HAP-1 (cell line): ENCODE results near the gene STK11.
A peak's percentile ranks its signal among the peaks of the same experiment; 100 is the strongest.

Experiments used
- DNase-seq, 2 experiments: peaks; one replicate each; pipeline ENCODE4 v3.0.0-alpha.2; 2016 to 2020; ENCODE audit warnings: low spot score in 2 of 2
- H3K27me3 ChIP-seq: fragments of 250-450 bp; sonication (Bioruptor Pico); 2 replicates; pipeline ENCODE4 v1.5.1; 2020; ENCODE audit warnings: low read depth, mild to moderate bottlenecking, moderate library complexity
- H3K36me3 ChIP-seq: fragments of 250-450 bp; sonication (Bioruptor Pico); replicated peaks from 2 replicates; pipeline ENCODE4 v1.5.1; 2020; ENCODE audit warnings: mild to moderate bottlenecking
- H3K4me1 ChIP-seq: fragments of 250-450 bp; sonication (Bioruptor Pico); 2 replicates; pipeline ENCODE4 v1.5.1; 2020; ENCODE audit warnings: mild to moderate bottlenecking
- H3K4me3 ChIP-seq: fragments of 250-450 bp; sonication (Bioruptor Pico); 2 replicates; pipeline ENCODE4 v1.5.1; 2020; ENCODE audit warnings: mild to moderate bottlenecking, moderate library complexity
- H3K9me3 ChIP-seq: fragments of 250-450 bp; sonication (Bioruptor Pico); 2 replicates; pipeline ENCODE4 v1.5.1; 2020; ENCODE audit warnings: mild to moderate bottlenecking, moderate library complexity
- in situ Hi-C: fragments of 300-500 bp; cut with MboI; formaldehyde crosslinking; loops from 3 replicates; pipeline ENCODE4 v1.14.3; 2020; ENCODE audit warnings: low sequenced_read_pairs, inconsistent platforms, mixed read lengths

The STK11 gene

GRCh38 chr19:1248786-1249297 lies 43.3 kb downstream of the STK11 start:
- no peaks in the 10 kb centered on the region for H3K27me3 ChIP-seq
- H3K4me1 ChIP-seq: peaks cover 14% of the 10 kb centered on the region
- peaks cover 30% of the 10 kb centered on the region for H3K36me3 ChIP-seq
- peak overlapping the region; percentile 55 for H3K4me3 ChIP-seq
- no peaks in the 10 kb centered on the region for H3K9me3 ChIP-seq
- in situ Hi-C loops: loop anchor here (10.0 kb wide), 1 partner anchor 324 kb away; the partner anchor contains the start of gene ARID3A
- peak; percentile 80 to 90 for DNase-seq

DNA sequence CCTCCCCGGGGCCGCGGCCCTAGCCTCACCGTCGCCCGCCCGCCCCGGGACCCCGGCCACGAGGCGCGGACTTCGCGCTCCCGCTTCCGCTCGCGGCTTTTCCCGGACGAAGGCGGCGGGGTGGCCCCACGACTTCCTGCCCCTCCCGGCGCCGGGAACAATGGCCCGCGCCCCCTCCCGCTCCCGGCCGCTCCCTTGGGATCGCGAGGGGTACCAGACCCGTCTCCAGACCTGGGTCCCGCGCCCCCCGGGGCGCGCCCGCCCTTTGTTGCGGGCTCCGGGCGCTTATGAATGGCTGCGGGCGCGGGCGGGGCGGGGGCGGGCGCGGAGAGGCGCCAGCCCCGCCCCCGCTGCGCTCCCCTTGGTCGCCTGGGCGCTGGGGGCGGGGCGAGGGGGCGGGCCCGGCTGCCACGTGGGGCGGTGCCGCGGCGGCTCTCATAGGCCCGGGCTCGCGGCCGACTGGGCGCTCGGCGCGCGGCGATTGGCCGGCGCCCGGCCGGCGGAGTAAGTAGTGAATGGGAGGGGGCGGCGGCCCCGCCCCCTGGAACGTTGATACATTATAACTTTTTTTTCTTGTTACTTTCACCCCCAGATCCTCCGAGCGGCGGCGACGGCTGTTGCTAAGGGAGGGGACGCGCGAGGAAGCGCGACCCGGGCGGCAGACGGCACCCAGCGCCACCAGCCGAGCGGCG lies 43.9 kb downstream of the STK11 start:
- peaks cover 8% of the 10 kb centered on the region for H3K4me1 ChIP-seq
- no peaks in the 10 kb centered on the region for H3K9me3 ChIP-seq
- H3K27me3 ChIP-seq: no peaks in the 10 kb centered on the region
- DNase-seq: peak; percentile 92 to 93
- H3K36me3 ChIP-seq: peaks cover 30% of the 10 kb centered on the region
- H3K4me3 ChIP-seq: peak overlapping the region; percentile 83
- in situ Hi-C loops: loop anchor here (10.0 kb wide), 1 partner anchor 325 kb away; the partner anchor contains the start of gene ARID3A

DNA sequence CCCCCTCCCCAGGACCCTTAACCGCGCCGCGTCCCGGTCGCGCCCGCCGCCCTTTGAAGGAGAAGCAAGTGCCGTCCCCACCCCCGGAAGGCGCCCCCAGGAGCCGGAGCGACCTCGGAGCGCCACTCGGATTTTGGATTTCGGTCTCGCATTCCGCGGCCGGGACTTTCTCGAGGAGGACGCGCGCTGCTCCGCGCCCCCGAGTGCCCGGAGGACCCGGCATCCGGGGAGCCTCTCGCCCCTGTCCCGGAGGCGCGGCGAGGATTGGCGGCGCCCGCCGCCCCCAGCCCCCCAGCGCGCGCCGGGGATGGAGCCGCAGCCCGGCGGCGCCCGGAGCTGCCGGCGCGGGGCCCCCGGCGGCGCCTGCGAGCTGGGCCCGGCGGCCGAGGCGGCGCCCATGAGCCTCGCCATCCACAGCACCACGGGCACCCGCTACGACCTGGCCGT lies 44.4 kb downstream of the STK11 start:
- in situ Hi-C loops: loop anchor here (10.0 kb wide), 1 partner anchor 325 kb away; the partner anchor contains the start of gene ARID3A
- DNase-seq: no peak
- peak overlapping the region; percentile 83 for H3K4me3 ChIP-seq

DNA sequence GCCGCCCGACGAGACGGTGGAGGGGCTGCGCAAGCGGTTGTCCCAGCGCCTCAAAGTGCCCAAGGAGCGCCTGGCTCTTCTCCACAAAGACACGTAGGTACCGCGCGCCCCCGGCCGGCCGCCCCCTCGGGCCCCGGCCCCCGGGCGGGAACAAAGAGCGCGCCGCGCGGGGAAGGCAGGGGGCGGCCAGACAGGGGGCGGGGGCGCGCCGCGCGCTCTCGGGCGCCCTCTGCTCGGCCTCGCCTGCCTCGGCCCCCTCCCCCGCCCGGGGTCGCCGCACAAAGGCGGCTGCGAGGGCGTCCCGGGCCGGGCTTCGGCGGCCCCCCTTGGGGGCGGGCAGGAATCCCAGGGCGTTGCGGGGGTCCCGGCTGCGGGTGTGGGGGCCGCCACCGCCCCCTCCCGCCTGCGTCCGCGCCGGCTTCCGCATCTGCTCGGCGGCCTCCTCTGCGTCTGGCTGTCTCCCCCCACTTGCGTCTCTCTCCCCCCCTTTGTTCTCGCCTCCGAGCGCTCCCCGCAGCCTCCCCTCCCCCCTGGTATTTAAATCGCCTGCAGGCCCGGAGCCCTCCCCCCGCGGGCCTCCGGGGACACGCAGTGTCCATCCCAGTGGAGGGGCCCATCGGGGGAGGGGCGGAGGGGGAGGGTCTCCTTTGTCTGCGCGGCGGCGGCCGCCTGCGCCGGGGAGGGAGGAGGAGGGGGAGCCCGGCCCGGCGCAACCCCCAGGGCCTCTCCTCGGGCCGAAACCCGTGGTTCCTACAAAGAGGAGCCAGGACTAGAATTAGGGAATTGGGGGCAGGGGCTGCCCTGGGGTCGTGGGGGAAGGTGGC lies 45.1 kb downstream of the STK11 start:
- 0 out of 2 replicates have a peak, but pooled peaks cover 4% of the 10 kb centered on the region for H3K4me1 ChIP-seq
- H3K36me3 ChIP-seq: peaks cover 35% of the 10 kb centered on the region
- no peaks in the 10 kb centered on the region for H3K27me3 ChIP-seq
- H3K9me3 ChIP-seq: no peaks in the 10 kb centered on the region
- in situ Hi-C loops: no loop called here
- peak; percentile 76 to 89 for DNase-seq
- H3K4me3 ChIP-seq: peak overlapping the region; percentile 83

More for the DNA sequence above, 44.4 kb downstream of the STK11 start:
- H3K36me3 ChIP-seq: peaks cover 30% of the 10 kb centered on the region
- H3K4me1 ChIP-seq: peaks cover 4% of the 10 kb centered on the region; the same call in 1 of the 2 replicates
- H3K9me3 ChIP-seq: no peaks in the 10 kb centered on the region
- H3K27me3 ChIP-seq: no peaks in the 10 kb centered on the region

DNA sequence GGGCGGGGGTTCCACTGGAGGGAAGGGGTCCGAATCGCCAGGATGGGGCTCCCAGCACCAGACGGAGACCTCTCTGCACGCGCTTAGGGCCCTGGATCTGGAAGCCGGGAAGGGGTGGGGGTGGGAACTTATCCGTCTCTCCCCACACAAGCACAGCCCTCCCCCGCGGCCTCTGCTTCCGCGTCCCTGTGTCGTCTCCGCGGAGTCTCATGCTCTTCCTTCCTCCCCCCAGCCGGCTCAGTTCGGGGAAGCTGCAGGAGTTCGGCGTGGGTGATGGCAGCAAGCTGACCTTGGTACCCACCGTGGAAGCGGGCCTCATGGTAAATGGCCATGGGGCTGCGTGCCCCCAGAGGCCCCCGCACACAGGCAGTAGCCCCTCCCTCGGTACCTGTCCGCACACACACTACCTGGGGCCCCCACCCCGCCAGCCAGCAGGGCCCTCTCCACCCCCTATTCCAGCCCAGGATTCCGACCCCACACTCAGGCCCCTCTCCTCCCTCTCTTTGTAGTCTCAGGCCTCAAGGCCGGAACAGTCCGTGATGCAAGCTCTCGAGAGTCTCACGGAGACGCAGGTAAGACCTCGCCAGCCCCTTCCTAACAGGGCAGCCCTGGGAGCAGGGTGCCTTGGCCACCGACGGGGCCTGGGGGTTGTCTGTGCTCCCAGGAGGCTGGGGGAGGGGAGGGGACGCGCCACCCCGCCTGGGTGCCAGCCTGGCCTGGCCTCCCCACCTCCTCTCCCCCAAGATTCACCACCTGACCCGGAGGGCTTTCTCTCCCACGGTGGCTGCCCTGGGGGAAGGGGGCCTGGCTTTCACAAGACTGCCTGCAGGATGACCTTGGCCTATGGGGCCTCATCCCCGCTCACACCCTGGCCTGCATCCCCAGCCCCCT lies 46.0 kb downstream of the STK11 start:
- H3K27me3 ChIP-seq: no peaks in the 10 kb centered on the region
- in situ Hi-C loops: no loop called here

DNA sequence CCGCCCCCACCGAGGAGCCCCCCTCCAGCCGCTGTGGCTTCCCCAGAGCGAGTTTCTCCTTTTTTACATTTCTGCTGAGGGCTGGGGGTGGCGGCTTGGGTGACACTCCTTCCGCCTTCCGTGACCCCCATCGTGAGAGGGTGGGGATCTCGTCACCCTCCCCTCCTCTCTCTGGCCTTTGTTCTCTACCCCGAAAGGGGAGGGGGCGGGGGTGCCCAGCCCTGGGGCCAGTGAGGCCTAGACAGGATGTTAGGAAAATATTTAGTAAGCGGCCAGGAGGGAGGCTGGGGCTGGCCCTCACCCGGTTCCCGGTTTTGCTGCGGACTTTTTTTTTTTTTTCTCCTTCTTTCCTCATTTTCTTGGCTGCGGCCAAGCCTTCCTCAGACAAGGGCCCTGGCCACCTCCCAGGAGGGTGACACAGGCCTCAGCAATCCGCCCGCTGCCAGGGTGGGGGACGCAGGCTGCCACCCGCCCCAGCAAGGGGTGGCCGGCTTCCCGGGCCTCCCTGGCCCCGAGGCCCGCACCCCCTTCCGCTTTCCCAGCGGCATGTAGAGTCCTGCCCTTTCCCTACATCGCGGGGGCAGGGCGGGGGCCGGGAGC lies 46.7 kb downstream of the STK11 start:
- H3K36me3 ChIP-seq: peaks cover 51% of the 10 kb centered on the region
- H3K9me3 ChIP-seq: no peaks in the 10 kb centered on the region
- 0 out of 2 replicates have a peak, but pooled peaks cover 4% of the 10 kb centered on the region for H3K4me1 ChIP-seq
- no peak for DNase-seq
- H3K4me3 ChIP-seq: peak overlapping the region; percentile 83
- H3K27me3 ChIP-seq: no peaks in the 10 kb centered on the region
- in situ Hi-C loops: no loop called here

More for the DNA sequence above, 46.0 kb downstream of the STK11 start:
- peaks cover 44% of the 10 kb centered on the region for H3K36me3 ChIP-seq
- DNase-seq: peak; percentile 26 to 73
- H3K4me3 ChIP-seq: peak overlapping the region; percentile 83
- H3K4me1 ChIP-seq: 0 out of 2 replicates have a peak, but pooled peaks cover 4% of the 10 kb centered on the region
- no peaks in the 10 kb centered on the region for H3K9me3 ChIP-seq

DNA sequence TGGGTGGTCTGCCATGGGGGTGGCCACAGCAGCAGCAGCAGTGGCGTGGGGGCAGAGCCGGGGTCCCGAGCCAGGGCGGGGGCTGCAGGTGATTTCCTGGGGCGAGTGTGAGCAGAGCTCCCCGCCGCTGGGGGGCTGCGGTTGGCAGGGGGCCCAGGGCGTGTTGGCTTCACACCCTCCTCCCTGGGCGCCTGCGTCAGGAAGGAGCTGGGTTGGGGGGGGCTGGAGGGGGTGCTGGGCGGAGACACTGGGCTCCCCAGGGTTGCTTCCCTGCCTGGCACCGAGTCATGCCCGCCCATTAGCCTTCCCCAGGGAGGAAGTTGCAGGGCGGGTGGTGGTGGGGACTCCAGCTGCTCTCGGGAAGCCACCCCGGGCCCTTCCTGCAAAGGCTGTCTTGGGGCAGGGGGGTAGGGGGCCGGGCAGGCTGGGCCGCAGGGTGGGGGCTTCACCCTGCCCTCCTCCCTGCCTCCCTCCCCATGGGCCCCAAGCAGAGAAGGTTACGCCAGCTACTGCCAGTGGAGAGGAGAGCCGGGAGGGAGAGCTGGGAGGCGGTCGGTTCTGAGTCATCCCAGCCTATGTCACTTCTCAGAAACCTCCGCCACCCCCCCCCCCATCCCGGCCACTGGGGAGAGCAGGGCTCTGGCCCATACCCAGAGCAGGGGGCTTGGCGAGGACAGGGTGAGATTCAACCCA lies 47.4 kb downstream of the STK11 start:
- DNase-seq: no peak
- H3K4me1 ChIP-seq: 0 out of 2 replicates have a peak, but pooled peaks cover 2% of the 10 kb centered on the region
- H3K36me3 ChIP-seq: peaks cover 54% of the 10 kb centered on the region
- H3K27me3 ChIP-seq: no peaks in the 10 kb centered on the region
- in situ Hi-C loops: no loop called here
- H3K4me3 ChIP-seq: no peak overlapping the region
- no peaks in the 10 kb centered on the region for H3K9me3 ChIP-seq

GRCh38 chr19:1253514-1254080 lies 48.0 kb downstream of the STK11 start:
- no peaks in the 10 kb centered on the region for H3K27me3 ChIP-seq
- H3K9me3 ChIP-seq: no peaks in the 10 kb centered on the region
- no peak for DNase-seq
- H3K36me3 ChIP-seq: peaks cover 54% of the 10 kb centered on the region
- H3K4me1 ChIP-seq: no peaks in the 10 kb centered on the region
- H3K4me3 ChIP-seq: no peak overlapping the region
- in situ Hi-C loops: no loop called here

GRCh38 chr19:1254081-1254527 lies 48.5 kb downstream of the STK11 start:
- Histone ChIP-seq H3K9me3 (no peaks in the 10 kb centered on the region), H3K36me3 (peaks cover 54% of the 10 kb centered on the region), H3K4me3 (no peak overlapping the region), H3K27me3 (no peaks in the 10 kb centered on the region), H3K4me1 (no peaks in the 10 kb centered on the region; the same call in 1 of the 2 replicates)
- DNase-seq: no peak
- in situ Hi-C loops: no loop called here

DNA sequence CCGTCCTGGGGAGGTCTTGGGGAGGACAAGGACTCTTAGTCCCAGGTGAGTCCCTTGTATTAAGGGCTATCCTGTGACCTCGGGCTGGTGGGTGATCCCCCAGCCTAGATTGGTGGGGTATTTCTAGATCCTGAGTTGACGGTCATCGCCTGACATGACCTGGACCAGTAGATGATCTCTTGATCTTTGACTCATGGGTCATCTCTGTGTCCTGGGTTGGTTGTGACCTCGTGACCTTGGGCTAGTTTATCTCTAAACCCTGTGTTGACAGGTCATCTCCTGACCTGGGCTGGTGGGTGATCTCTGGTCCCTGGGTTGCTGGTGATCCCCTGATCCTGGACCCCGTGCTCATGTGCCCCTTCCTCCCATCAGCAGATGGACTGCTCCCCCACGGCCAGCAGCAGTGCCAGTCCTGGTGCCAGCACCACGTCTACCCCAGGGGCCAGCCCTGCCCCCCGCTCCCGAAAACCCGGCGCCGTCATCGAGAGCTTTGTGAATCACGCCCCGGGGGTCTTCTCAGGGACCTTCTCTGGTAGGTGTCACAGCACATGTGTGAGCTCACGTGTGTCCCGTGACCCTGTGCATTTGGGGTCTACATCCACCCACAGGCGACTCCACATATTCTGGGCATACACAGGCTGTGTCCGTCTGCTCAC lies 49.1 kb downstream of the STK11 start:
- in situ Hi-C loops: no loop called here
- H3K4me1 ChIP-seq: peaks cover 4% of the 10 kb centered on the region
- no peaks in the 10 kb centered on the region for H3K27me3 ChIP-seq
- H3K4me3 ChIP-seq: no peak overlapping the region
- peaks cover 57% of the 10 kb centered on the region for H3K36me3 ChIP-seq
- H3K9me3 ChIP-seq: no peaks in the 10 kb centered on the region
- no peak for DNase-seq

- no peaks in the 10 kb centered on the region for H3K9me3 ChIP-seq
- peaks cover 8% of the 10 kb centered on the region for H3K4me1 ChIP-seq
- in situ Hi-C loops: no loop called here
- no peaks in the 10 kb centered on the region for H3K27me3 ChIP-seq
- peaks cover 57% of the 10 kb centered on the region for H3K36me3 ChIP-seq
- DNase-seq: no peak
- H3K4me3 ChIP-seq: no peak overlapping the region
Observed at GRCh38 chr19:1255186-1256161, 49.9 kb downstream of the STK11 start.
